ENCODE results near the gene GINS3.

The GINS3 gene

DNA sequence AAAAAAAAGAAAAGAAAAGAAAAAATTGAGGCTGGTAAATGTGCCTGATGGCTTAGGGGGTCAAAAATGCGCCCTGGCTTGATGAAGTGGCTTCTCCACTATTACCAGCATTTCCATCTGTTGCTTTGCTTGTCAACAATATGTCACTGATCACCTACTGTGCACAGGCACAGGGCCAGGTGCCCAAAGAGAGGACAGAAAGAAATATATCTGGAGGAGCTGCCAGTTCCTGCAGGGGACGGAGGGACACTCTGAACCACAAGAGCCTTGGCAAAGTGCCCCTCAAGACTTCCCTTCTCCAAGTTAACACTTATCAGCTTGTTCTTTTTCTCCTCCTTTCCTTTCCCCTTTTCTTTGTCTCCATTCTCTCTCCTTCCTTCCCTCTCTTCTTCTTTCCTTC is 34.7 kb downstream of the GINS3 start:
- peaks cover 18% of the 10 kb centered on the region for H3K27me3 ChIP-seq (replicated peaks; ENCODE audit: control insufficient read depth, insufficient read depth, low read length)
- H3K36me3 ChIP-seq (ENCODE audit: control insufficient read depth, insufficient read depth, low read length, severe bottlenecking), result no peaks in the 10 kb centered on the region
- DNase-seq (ENCODE audit: low read depth), result no peak

DNA sequence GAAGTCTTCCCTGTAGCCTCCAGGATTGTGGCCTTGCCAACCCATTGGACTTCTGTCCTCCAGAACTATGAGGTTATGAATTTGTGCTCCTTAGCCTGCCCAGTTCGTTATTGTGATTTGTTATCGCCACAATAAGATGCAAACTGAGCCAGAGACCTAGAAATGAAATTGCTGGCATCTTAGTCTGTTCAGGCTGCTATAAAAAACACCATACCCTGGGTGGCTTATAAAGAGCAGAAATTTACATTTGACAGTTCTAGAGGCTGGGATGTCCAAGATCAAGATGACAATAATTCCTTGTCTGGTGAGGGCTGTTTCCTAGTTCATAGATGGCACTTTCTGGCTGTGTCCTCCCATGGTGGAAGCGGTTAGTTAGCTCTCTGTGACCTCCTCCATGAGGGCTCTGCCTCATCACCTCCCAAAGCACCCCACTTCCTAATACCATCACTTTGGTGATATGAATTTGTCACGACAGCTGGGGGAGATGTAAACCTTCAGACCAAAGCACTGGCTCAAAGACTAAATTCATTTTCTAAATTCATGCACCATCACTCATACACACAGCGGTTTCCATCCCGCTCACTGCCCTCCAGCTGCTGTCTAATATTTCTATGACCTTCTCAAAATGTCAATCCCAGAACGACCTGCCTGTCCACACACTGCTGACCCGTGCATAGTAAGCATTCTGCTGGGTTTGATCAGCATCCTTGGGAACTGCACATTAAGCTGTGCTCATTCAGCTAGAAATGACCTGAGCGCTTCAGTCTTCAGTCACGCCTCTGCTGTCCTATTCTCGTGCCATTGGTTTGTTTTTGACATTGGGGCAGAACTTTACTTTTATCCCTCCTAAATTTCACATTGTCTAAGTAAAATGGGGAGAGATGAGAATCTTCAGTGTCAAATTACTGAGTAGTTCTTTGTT is 36.6 kb downstream of the GINS3 start:
- no peak overlapping the region for H3K4me3 ChIP-seq (ENCODE audit: low read length)
- DNase-seq (ENCODE audit: low read depth), result no peak
- H3K27me3 ChIP-seq (replicated peaks; ENCODE audit: control insufficient read depth, insufficient read depth, low read length), result peaks cover 18% of the 10 kb centered on the region
- H3K4me1 ChIP-seq (ENCODE audit: control insufficient read depth, insufficient read depth, low read length), result peaks cover 6% of the 10 kb centered on the region
- no peak overlapping the region for H3K9ac ChIP-seq (ENCODE audit: low read length)
- no peaks in the 10 kb centered on the region for H3K9me3 ChIP-seq (ENCODE audit: control insufficient read depth, low read length)
- no peaks in the 10 kb centered on the region for H3K36me3 ChIP-seq (ENCODE audit: control insufficient read depth, insufficient read depth, low read length, severe bottlenecking)

More for the DNA sequence above, 34.7 kb downstream of the GINS3 start:
- peaks cover under 1% of the 10 kb centered on the region for H3K4me1 ChIP-seq (ENCODE audit: control insufficient read depth, insufficient read depth, low read length)
- H3K9me3 ChIP-seq (ENCODE audit: control insufficient read depth, low read length), result no peaks in the 10 kb centered on the region
- no peak overlapping the region for H3K9ac ChIP-seq (ENCODE audit: low read length)
- no peak overlapping the region for H3K4me3 ChIP-seq (ENCODE audit: low read length)

DNA sequence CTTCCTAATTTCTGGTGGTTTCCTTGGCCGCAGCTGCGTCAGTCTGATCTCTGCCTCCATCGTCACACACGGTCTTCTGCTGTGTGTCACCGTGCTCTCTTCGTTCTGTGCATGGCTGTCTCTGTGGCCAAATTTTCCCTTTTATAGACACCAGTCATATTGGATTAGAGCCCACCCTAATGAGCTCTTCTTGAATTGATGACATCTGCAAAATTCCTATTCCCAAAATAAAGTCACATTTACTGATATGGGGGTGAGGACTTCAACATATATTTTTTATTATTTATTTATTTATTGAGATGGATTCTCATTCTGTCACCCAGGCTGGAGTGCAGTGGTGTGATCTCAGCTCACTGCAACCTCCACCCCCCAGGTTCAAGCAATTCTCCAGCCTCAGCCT is 38.4 kb downstream of the GINS3 start:
- no peaks in the 10 kb centered on the region for H3K9me3 ChIP-seq (ENCODE audit: control insufficient read depth, low read length)
- peaks cover 10% of the 10 kb centered on the region for H3K4me1 ChIP-seq (ENCODE audit: control insufficient read depth, insufficient read depth, low read length)
- H3K4me3 ChIP-seq (ENCODE audit: low read length), result no peak overlapping the region
- no peak for DNase-seq (ENCODE audit: low read depth)
- peaks cover 11% of the 10 kb centered on the region for H3K27me3 ChIP-seq (replicated peaks; ENCODE audit: control insufficient read depth, insufficient read depth, low read length)
- H3K36me3 ChIP-seq (ENCODE audit: control insufficient read depth, insufficient read depth, low read length, severe bottlenecking), result no peaks in the 10 kb centered on the region
- no peak overlapping the region for H3K9ac ChIP-seq (ENCODE audit: low read length)

DNA sequence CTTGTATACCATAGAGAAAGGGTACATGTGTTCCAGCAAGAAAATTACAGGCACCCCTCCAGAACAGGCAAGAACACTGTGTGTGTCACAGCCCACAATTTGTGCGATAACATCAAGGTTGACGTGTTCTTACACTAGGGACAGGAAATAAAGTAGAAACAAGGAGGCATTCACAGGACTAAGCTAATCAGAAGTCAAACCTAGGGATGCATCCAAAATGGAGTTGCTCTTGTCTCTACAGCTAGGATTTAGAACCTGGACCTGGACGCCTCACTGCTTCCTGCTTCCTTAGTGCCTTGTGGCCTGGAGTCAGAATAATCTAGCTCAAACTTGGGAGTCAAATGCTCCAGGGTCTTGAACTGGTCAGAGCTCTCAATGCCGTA is 41.3 kb downstream of the GINS3 start:
- H3K36me3 ChIP-seq (ENCODE audit: control insufficient read depth, insufficient read depth, low read length, severe bottlenecking), result no peaks in the 10 kb centered on the region
- peaks cover 5% of the 10 kb centered on the region for H3K27me3 ChIP-seq (replicated peaks; ENCODE audit: control insufficient read depth, insufficient read depth, low read length)
- DNase-seq (ENCODE audit: low read depth), result no peak
- H3K9ac ChIP-seq (ENCODE audit: low read length), result no peak overlapping the region
- H3K9me3 ChIP-seq (ENCODE audit: control insufficient read depth, low read length), result no peaks in the 10 kb centered on the region
- H3K4me3 ChIP-seq (ENCODE audit: low read length), result no peak overlapping the region
- peaks cover 10% of the 10 kb centered on the region for H3K4me1 ChIP-seq (ENCODE audit: control insufficient read depth, insufficient read depth, low read length)

DNA sequence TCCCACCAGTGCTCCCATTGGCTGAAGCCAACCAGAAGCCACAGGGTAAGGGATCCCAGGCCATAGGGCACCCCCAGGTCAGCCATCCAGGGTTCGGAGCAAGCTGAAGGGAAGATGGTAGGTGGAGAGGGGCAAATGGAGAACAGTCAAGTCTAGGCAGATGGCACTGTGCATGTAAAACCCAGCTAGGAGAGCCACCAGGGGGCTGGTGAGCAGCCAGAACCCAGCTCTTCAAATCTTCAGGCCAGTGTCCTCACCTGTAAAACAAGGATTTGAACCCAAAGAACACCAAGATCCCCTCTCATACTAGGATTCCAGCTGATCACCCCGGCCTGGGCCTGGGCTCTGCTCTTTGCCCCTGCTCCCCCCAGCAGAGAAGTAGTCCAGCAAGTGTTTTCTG is 43.5 kb downstream of the GINS3 start:
- Histone ChIP-seq H3K27me3 (replicated peaks; ENCODE audit: control insufficient read depth, insufficient read depth, low read length) (no peaks in the 10 kb centered on the region), H3K9me3 (ENCODE audit: control insufficient read depth, low read length) (no peaks in the 10 kb centered on the region), H3K4me3 (ENCODE audit: low read length) (no peak overlapping the region), H3K4me1 (ENCODE audit: control insufficient read depth, insufficient read depth, low read length) (peaks cover 10% of the 10 kb centered on the region), H3K36me3 (ENCODE audit: control insufficient read depth, insufficient read depth, low read length, severe bottlenecking) (no peaks in the 10 kb centered on the region), H3K9ac (ENCODE audit: low read length) (no peak overlapping the region)
- no peak for DNase-seq (ENCODE audit: low read depth)

DNA sequence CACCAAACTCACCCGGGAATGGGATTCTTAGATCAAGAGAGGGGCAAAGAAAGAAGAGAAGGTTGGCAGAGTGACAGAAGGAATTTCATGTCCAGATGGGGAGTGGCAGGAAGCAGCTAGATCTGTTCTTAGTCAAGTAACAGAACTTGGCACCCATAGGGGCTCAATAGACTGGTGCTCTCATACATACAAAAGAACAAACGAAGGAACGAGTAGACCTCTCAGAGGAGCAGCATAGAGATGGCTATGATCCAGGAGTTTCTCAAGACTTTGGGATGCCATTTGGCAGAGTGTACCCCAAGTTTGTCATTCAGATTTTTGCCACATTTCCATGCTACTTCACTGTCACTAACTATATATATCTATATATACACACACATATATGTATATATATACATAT is 47.9 kb downstream of the GINS3 start:
- Histone ChIP-seq H3K9me3 (ENCODE audit: control insufficient read depth, low read length) (no peaks in the 10 kb centered on the region), H3K4me1 (ENCODE audit: control insufficient read depth, insufficient read depth, low read length) (no peaks in the 10 kb centered on the region), H3K27me3 (replicated peaks; ENCODE audit: control insufficient read depth, insufficient read depth, low read length) (peaks cover 15% of the 10 kb centered on the region), H3K36me3 (ENCODE audit: control insufficient read depth, insufficient read depth, low read length, severe bottlenecking) (no peaks in the 10 kb centered on the region), H3K9ac (ENCODE audit: low read length) (no peak overlapping the region), H3K4me3 (ENCODE audit: low read length) (no peak overlapping the region)
- no peak for DNase-seq (ENCODE audit: low read depth)

DNA sequence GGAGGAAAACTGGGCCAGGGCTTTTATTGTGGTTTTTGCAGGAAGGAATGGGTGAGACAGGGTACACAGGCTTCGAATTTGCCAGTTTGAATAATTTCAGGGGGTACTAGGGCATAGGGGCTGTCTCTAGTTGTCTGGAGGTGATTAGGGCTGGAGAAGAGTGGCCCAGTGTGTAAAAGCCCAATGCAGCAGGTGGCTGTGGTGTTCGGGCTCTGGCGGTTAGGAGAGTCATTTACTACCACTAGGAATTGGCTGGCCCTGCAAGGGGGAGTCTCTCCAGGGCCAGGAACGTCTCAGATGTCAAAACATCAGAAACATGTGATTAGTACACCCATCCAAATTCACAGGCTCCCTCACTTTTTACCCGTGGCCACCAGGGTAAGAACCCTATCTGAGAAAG is 50.3 kb downstream of the GINS3 start:
- Histone ChIP-seq H3K9ac (ENCODE audit: low read length) (no peak overlapping the region), H3K27me3 (replicated peaks; ENCODE audit: control insufficient read depth, insufficient read depth, low read length) (peaks cover 15% of the 10 kb centered on the region), H3K4me1 (ENCODE audit: control insufficient read depth, insufficient read depth, low read length) (no peaks in the 10 kb centered on the region), H3K36me3 (ENCODE audit: control insufficient read depth, insufficient read depth, low read length, severe bottlenecking) (no peaks in the 10 kb centered on the region), H3K9me3 (ENCODE audit: control insufficient read depth, low read length) (no peaks in the 10 kb centered on the region), H3K4me3 (ENCODE audit: low read length) (no peak overlapping the region)
- no peak for DNase-seq (ENCODE audit: low read depth)

DNA sequence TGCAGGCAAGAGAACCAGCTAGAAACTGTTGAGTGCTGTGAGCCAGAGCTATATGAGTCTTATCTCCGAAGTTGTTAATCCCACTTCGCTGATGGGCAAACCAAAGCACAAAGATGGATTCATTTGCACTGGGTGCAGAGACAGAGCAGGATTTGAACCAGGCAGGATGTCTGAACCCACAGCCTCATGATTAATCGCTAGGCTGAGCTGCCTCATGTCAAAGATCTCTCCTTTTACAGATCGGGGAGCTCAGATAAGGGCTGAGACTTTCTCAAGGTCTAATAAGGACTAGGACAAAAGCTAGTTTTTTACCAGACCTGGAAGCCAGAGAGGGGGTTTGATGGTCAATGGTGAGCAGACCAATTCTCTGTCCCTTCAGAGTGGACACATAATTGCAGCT is 51.5 kb downstream of the GINS3 start:
- no peaks in the 10 kb centered on the region for H3K9me3 ChIP-seq (ENCODE audit: control insufficient read depth, low read length)
- H3K27me3 ChIP-seq (replicated peaks; ENCODE audit: control insufficient read depth, insufficient read depth, low read length), result peaks cover 15% of the 10 kb centered on the region
- no peaks in the 10 kb centered on the region for H3K36me3 ChIP-seq (ENCODE audit: control insufficient read depth, insufficient read depth, low read length, severe bottlenecking)
- no peak overlapping the region for H3K4me3 ChIP-seq (ENCODE audit: low read length)
- H3K4me1 ChIP-seq (ENCODE audit: control insufficient read depth, insufficient read depth, low read length), result no peaks in the 10 kb centered on the region
- DNase-seq (ENCODE audit: low read depth), result no peak
- no peak overlapping the region for H3K9ac ChIP-seq (ENCODE audit: low read length)

DNA sequence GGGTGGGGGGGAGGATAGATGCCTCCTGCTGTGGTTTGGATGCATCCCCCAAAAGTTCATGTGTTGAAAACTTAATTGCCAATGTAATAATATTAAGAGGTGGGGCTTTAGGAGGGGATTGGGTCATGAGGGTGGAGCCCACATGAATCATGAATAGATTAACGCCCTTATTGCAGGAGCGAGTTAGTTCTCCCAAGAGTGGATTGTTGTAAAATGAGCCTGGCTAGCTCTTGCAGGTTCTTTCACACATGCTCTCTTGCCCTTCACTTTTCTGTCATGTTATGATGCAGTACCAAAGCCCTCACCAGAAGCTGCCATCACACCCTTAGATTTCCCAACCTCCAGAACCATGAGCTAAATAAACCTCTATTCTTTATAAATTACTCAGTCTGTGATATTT is 52.0 kb downstream of the GINS3 start:
- peaks cover 15% of the 10 kb centered on the region for H3K27me3 ChIP-seq (replicated peaks; ENCODE audit: control insufficient read depth, insufficient read depth, low read length)
- H3K4me1 ChIP-seq (ENCODE audit: control insufficient read depth, insufficient read depth, low read length), result no peaks in the 10 kb centered on the region
- DNase-seq (ENCODE audit: low read depth), result no peak
- H3K9ac ChIP-seq (ENCODE audit: low read length), result no peak overlapping the region
- no peaks in the 10 kb centered on the region for H3K36me3 ChIP-seq (ENCODE audit: control insufficient read depth, insufficient read depth, low read length, severe bottlenecking)
- no peaks in the 10 kb centered on the region for H3K9me3 ChIP-seq (ENCODE audit: control insufficient read depth, low read length)
- no peak overlapping the region for H3K4me3 ChIP-seq (ENCODE audit: low read length)

DNA sequence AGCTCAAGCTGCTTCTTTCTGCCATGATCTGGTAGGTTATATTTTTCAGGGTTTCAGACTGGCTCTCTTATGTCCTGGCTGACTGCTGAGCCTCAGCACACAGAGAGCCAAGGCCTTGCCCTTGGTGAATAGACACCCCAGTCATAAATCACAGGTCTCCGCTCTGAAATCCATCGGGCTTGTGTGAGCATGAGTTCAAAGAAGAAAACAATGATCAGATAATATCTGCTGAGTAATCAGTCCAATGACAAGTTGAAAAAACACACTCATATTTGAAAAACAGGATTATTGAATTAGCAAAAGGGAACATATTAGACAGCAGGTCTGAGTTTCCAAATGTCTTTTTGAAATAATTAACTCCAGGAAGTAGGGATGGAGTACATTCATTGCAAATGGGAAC is 56.6 kb downstream of the GINS3 start:
- peaks cover 12% of the 10 kb centered on the region for H3K4me1 ChIP-seq (ENCODE audit: control insufficient read depth, insufficient read depth, low read length)
- no peak overlapping the region for H3K9ac ChIP-seq (ENCODE audit: low read length)
- H3K27me3 ChIP-seq (replicated peaks; ENCODE audit: control insufficient read depth, insufficient read depth, low read length), result peaks cover under 1% of the 10 kb centered on the region
- H3K4me3 ChIP-seq (ENCODE audit: low read length), result no peak overlapping the region
- no peaks in the 10 kb centered on the region for H3K36me3 ChIP-seq (ENCODE audit: control insufficient read depth, insufficient read depth, low read length, severe bottlenecking)
- DNase-seq (ENCODE audit: low read depth), result no peak
- no peaks in the 10 kb centered on the region for H3K9me3 ChIP-seq (ENCODE audit: control insufficient read depth, low read length)

DNA sequence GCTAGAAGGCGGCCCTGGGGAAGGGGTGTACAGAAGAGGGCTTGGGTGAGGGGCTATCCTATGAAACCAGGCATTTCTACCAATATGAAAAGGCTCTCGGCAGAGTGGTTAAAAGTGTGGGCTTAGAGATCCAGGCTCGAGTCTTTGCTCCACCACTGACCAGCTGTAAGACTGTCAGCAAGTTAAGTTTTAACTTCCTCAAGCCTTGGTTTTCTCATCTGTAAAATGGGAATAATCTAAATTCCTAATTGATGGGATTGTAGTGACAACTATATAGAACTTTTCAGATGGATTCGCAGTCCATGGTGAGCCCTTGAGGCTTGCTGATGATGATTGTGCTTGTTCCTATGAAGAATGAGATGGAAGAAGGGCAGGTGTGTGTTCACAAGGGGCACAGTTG is 57.0 kb downstream of the GINS3 start:
- Histone ChIP-seq H3K36me3 (ENCODE audit: control insufficient read depth, insufficient read depth, low read length, severe bottlenecking) (no peaks in the 10 kb centered on the region), H3K27me3 (replicated peaks; ENCODE audit: control insufficient read depth, insufficient read depth, low read length) (no peaks in the 10 kb centered on the region), H3K9me3 (ENCODE audit: control insufficient read depth, low read length) (no peaks in the 10 kb centered on the region), H3K4me1 (ENCODE audit: control insufficient read depth, insufficient read depth, low read length) (peaks cover 12% of the 10 kb centered on the region), H3K4me3 (ENCODE audit: low read length) (no peak overlapping the region), H3K9ac (ENCODE audit: low read length) (no peak overlapping the region)
- no peak for DNase-seq (ENCODE audit: low read depth)

DNA sequence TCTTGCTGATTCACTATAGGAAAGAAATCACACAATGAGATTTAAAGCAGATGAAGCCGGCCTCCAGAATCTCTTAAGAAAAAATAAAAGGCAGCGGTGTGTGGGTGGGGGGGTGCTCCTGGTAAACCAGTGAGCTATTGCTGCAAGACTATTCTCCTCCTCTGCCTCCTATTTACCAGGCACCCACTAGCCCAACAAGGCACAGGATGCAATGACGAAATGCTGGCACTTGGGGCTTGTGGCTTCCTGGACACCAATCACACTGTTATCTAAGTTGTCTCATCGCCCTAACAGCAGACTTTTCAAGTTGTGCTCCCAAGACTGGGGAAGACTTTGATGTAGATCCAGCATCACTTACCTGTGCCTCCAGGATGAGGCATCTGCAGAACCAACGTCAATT is 57.5 kb downstream of the GINS3 start:
- H3K9ac ChIP-seq (ENCODE audit: low read length), result no peak overlapping the region
- peaks cover 12% of the 10 kb centered on the region for H3K4me1 ChIP-seq (ENCODE audit: control insufficient read depth, insufficient read depth, low read length)
- peaks cover 1% of the 10 kb centered on the region for H3K27me3 ChIP-seq (replicated peaks; ENCODE audit: control insufficient read depth, insufficient read depth, low read length)
- no peaks in the 10 kb centered on the region for H3K9me3 ChIP-seq (ENCODE audit: control insufficient read depth, low read length)
- no peaks in the 10 kb centered on the region for H3K36me3 ChIP-seq (ENCODE audit: control insufficient read depth, insufficient read depth, low read length, severe bottlenecking)
- DNase-seq (ENCODE audit: low read depth), result no peak
- H3K4me3 ChIP-seq (ENCODE audit: low read length), result no peak overlapping the region
